Glutamatergic neuron (in vitro differentiated cells): ENCODE results near the gene NDUFS4. TPM values are rescaled to one million over a fixed set of nuclear protein-coding genes. Genes with fewer than 3 reads are reported as not detected.
"Not testable (repeated sequence)": the region's sequence is repeated elsewhere in the genome, so short reads cannot be mapped to it uniquely, and the experiment has no call there.

ENCODE experiments used
- DNase-seq: peaks from one replicate; pipeline ENCODE4 v3.0.0; 2022
- H3K27ac Mint-ChIP-seq: one replicate; pipeline ENCODE4 v1.8.0; 2020; ENCODE audit warnings: mild to moderate bottlenecking, mixed read lengths, inconsistent platforms; ENCODE audit not compliant: unreplicated experiment
- H3K27me3 Mint-ChIP-seq: one replicate; pipeline ENCODE4 v1.8.0; 2020; ENCODE audit warnings: mild to moderate bottlenecking, moderate library complexity, mixed read lengths, inconsistent platforms; ENCODE audit not compliant: unreplicated experiment
- H3K36me3 Mint-ChIP-seq: one replicate; pipeline ENCODE4 v1.8.0; 2020; ENCODE audit warnings: mild to moderate bottlenecking, mixed read lengths, inconsistent platforms; ENCODE audit not compliant: unreplicated experiment
- H3K4me1 Mint-ChIP-seq: one replicate; pipeline ENCODE4 v1.8.0; 2020; ENCODE audit warnings: mild to moderate bottlenecking, low read depth, mixed read lengths, inconsistent platforms; ENCODE audit not compliant: unreplicated experiment
- H3K4me3 Mint-ChIP-seq: one replicate; pipeline ENCODE4 v1.8.0; 2020; ENCODE audit warnings: mild to moderate bottlenecking, mixed read lengths, inconsistent platforms; ENCODE audit not compliant: unreplicated experiment
- H3K9me3 Mint-ChIP-seq: one replicate; pipeline ENCODE4 v1.8.0; 2020; ENCODE audit warnings: mild to moderate bottlenecking, moderate library complexity, mixed read lengths, inconsistent platforms; ENCODE audit not compliant: unreplicated experiment
- CTCF ChIP-seq: fragments of 200-600 bp; sonication (generic); IDR thresholded peaks from one replicate; pipeline ENCODE4 v1.5.0; 2021; ENCODE audit not compliant: partially characterized antibody, unreplicated experiment
- long read RNA-seq: library from polyadenylated mRNA; unstranded; transcript quantifications from one replicate; pipeline ENCODE4 v2.0.0, GENCODE V29; 2020; ENCODE audit not compliant: unreplicated experiment
- total RNA-seq: library from RNA; stranded (reverse); fragmentation: NEBNext Ultra II Directional; extraction: Animal tissue kit (Norgen Biotek cat#: 25700); gene quantifications from one replicate; pipeline ENCODE4 v1.2.1, GENCODE V29; 2021; ENCODE audit not compliant: unreplicated experiment

Gene NDUFS4
- 87.3 TPM for total RNA-seq
- long read RNA-seq, transcript NDUFS4-204 (6 exons, 833 nt) = minor isoform, 5 of 40 reads
- long read RNA-seq, transcript NDUFS4-201 (5 exons, 675 nt) = major isoform, 33 of 40 reads
- long read RNA-seq, partial matches to known transcripts = 0 of 40 reads
- long read RNA-seq, other reads (novel, unspliced or antisense) = 2 of 40 reads

GRCh38 chr5:53560506-53561191 is at the start of gene NDUFS4:
NDUFS4 (plus strand) TSS chr5:53560639; CDS start chr5:53560663, 24 bp downstream.
- TF ChIP-seq CTCF = no peak
- no peaks in the 10 kb centered on the region for H3K27me3 Mint-ChIP-seq
- H3K4me1 Mint-ChIP-seq = peaks cover 8% of the 10 kb centered on the region
- DNase-seq = peak; percentile 91
- no peaks in the 10 kb centered on the region for H3K36me3 Mint-ChIP-seq
- H3K9me3 Mint-ChIP-seq = peaks cover 12% of the 10 kb centered on the region
- H3K27ac Mint-ChIP-seq = peak within 1 kb of the TSS; percentile 99
- peak within 1 kb of the TSS; percentile 96 for H3K4me3 Mint-ChIP-seq

GRCh38 chr5:53512539-53512938 is 47.9 kb upstream of the NDUFS4 start:
- Mint-ChIP-seq H3K27me3 (no peaks in the 10 kb centered on the region), H3K4me1 (no peaks in the 10 kb centered on the region), H3K36me3 (peaks cover 7% of the 10 kb centered on the region), H3K4me3 (no peak overlapping the region), H3K27ac (no peak overlapping the region), H3K9me3 (peaks cover 2% of the 10 kb centered on the region)
- no peak for DNase-seq
- no peak for TF ChIP-seq CTCF

- Mint-ChIP-seq H3K27ac (no peak overlapping the region), H3K4me3 (no peak overlapping the region), H3K27me3 (peaks cover 2% of the 10 kb centered on the region), H3K4me1 (no peaks in the 10 kb centered on the region), H3K9me3 (no peaks in the 10 kb centered on the region), H3K36me3 (no peaks in the 10 kb centered on the region)
- TF ChIP-seq CTCF = no peak
- no peak for DNase-seq
Observed at GRCh38 chr5:53515988-53516387, 44.5 kb upstream of the NDUFS4 start.

GRCh38 chr5:53520813-53521212 is 39.6 kb upstream of the NDUFS4 start:
- H3K4me3 Mint-ChIP-seq = no peak overlapping the region
- no peak overlapping the region for H3K27ac Mint-ChIP-seq
- no peak for DNase-seq
- no peaks in the 10 kb centered on the region for H3K36me3 Mint-ChIP-seq
- TF ChIP-seq CTCF = no peak
- peaks cover 2% of the 10 kb centered on the region for H3K27me3 Mint-ChIP-seq
- no peaks in the 10 kb centered on the region for H3K4me1 Mint-ChIP-seq
- no peaks in the 10 kb centered on the region for H3K9me3 Mint-ChIP-seq

GRCh38 chr5:53537711-53538110 is 22.7 kb upstream of the NDUFS4 start:
- DNase-seq = no peak
- Mint-ChIP-seq H3K27ac (no peak overlapping the region), H3K4me3 (no peak overlapping the region), H3K4me1 (no peaks in the 10 kb centered on the region), H3K36me3 (no peaks in the 10 kb centered on the region), H3K27me3 (no peaks in the 10 kb centered on the region), H3K9me3 (no peaks in the 10 kb centered on the region)
- TF ChIP-seq CTCF = no peak

GRCh38 chr5:53540739-53541138 is 19.7 kb upstream of the NDUFS4 start:
- H3K4me1 Mint-ChIP-seq, H3K4me3 Mint-ChIP-seq, DNase-seq, H3K9me3 Mint-ChIP-seq, H3K27ac Mint-ChIP-seq, H3K36me3 Mint-ChIP-seq, H3K27me3 Mint-ChIP-seq: not testable (repeated sequence)
